ENCODE data around the gene CHST8.

DNA sequence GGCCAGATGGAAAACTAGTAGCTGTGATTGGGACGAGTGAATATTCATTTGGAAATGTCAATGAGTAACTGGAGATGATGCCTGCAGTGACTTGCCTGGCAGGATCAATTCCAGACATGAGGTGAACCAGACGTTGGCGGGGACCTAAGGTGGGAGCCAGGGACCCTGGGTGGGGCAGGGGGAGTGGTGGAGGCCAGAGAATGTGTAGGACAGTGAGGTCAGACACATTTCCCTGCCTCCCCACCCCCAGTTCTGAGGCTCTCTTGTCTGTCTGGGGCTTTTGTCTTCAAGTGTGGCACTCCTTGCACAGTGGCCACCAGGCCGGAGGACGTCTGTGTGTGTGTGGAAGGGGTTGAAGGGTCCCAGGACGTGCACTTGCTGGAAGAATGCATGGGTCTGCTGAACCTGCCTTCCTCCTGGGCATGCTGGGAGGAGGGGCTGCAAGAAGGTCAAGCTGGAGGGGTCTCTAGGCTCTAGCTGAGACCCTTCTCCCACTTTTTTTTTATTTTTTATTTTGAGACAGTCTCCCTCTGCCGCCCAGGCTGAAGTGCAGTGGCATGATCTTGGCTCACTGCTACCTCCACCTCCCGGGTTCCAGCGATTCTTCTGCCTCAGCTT is 51.6 kb downstream of the CHST8 start:
- TF ChIP-seq, protein P1, sequence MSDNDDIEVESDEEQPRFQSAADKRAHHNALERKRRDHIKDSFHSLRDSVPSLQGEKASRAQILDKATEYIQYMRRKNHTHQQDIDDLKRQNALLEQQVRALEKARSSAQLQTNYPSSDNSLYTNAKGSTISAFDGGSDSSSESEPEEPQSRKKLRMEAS (IDR thresholded peaks at IDR 0.05): no peak
- TF ChIP-seq MAFG (CRISPR knock-in tag; IDR thresholded peaks at IDR 0.05) (no peak), SP2 (CRISPR knock-in tag; IDR thresholded peaks at IDR 0.05) (no peak), PHF21A (CRISPR knock-in tag; IDR thresholded peaks at IDR 0.05) (no peak), ZNF292 (CRISPR knock-in tag; IDR thresholded peaks at IDR 0.05; ENCODE audit: borderline replicate concordance, low read depth) (no peak), ZKSCAN8 (CRISPR knock-in tag; IDR thresholded peaks at IDR 0.05; ENCODE audit: borderline replicate concordance) (no peak), EEA1 (CRISPR knock-in tag; IDR thresholded peaks at IDR 0.05; ENCODE audit: borderline replicate concordance) (no peak)
- TF ChIP-seq, protein P2, sequence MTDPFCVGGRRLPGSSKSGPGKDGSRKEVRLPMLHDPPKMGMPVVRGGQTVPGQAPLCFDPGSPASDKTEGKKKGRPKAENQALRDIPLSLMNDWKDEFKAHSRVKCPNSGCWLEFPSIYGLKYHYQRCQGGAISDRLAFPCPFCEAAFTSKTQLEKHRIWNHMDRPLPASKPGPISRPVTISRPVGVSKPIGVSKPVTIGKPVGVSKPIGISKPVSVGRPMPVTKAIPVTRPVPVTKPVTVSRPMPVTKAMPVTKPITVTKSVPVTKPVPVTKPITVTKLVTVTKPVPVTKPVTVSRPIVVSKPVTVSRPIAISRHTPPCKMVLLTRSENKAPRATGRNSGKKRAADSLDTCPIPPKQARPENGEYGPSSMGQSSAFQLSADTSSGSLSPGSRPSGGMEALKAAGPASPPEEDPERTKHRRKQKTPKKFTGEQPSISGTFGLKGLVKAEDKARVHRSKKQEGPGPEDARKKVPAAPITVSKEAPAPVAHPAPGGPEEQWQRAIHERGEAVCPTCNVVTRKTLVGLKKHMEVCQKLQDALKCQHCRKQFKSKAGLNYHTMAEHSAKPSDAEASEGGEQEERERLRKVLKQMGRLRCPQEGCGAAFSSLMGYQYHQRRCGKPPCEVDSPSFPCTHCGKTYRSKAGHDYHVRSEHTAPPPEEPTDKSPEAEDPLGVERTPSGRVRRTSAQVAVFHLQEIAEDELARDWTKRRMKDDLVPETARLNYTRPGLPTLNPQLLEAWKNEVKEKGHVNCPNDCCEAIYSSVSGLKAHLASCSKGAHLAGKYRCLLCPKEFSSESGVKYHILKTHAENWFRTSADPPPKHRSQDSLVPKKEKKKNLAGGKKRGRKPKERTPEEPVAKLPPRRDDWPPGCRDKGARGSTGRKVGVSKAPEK (CRISPR knock-in tag; IDR thresholded peaks at IDR 0.05; ENCODE audit: borderline replicate concordance): no peak
- TF ChIP-seq, protein P3, sequence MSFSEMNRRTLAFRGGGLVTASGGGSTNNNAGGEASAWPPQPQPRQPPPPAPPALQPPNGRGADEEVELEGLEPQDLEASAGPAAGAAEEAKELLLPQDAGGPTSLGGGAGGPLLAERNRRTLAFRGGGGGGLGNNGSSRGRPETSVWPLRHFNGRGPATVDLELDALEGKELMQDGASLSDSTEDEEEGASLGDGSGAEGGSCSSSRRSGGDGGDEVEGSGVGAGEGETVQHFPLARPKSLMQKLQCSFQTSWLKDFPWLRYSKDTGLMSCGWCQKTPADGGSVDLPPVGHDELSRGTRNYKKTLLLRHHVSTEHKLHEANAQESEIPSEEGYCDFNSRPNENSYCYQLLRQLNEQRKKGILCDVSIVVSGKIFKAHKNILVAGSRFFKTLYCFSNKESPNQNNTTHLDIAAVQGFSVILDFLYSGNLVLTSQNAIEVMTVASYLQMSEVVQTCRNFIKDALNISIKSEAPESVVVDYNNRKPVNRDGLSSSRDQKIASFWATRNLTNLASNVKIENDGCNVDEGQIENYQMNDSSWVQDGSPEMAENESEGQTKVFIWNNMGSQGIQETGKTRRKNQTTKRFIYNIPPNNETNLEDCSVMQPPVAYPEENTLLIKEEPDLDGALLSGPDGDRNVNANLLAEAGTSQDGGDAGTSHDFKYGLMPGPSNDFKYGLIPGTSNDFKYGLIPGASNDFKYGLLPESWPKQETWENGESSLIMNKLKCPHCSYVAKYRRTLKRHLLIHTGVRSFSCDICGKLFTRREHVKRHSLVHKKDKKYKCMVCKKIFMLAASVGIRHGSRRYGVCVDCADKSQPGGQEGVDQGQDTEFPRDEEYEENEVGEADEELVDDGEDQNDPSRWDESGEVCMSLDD (CRISPR knock-in tag; IDR thresholded peaks at IDR 0.05; ENCODE audit: borderline replicate concordance): no peak
- TF ChIP-seq, protein P4, sequence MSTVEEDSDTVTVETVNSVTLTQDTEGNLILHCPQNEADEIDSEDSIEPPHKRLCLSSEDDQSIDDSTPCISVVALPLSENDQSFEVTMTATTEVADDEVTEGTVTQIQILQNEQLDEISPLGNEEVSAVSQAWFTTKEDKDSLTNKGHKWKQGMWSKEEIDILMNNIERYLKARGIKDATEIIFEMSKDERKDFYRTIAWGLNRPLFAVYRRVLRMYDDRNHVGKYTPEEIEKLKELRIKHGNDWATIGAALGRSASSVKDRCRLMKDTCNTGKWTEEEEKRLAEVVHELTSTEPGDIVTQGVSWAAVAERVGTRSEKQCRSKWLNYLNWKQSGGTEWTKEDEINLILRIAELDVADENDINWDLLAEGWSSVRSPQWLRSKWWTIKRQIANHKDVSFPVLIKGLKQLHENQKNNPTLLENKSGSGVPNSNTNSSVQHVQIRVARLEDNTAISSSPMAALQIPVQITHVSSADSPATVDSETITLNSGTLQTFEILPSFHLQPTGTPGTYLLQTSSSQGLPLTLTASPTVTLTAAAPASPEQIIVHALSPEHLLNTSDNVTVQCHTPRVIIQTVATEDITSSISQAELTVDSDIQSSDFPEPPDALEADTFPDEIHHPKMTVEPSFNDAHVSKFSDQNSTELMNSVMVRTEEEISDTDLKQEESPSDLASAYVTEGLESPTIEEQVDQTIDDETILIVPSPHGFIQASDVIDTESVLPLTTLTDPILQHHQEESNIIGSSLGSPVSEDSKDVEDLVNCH (CRISPR knock-in tag; IDR thresholded peaks at IDR 0.05): no peak

Measured in HepG2 (cell line).